HL-60 (cell line): ENCODE results near the gene MLLT11.

ENCODE experiments used
- GABPA ChIP-seq: IDR thresholded peaks from 2 replicates; pipeline ENCODE4 v1.6.1; 2012; ENCODE audit warnings: low read depth
- POLR2AphosphoS5 ChIP-seq: IDR thresholded peaks from 2 replicates; pipeline ENCODE4 v1.6.1; 2012; ENCODE audit warnings: low read depth
- TF ChIP-seq, protein P1 (sequence below): IDR thresholded peaks from one replicate; pipeline ENCODE4 v1.5.1; 2011; ENCODE audit warnings: low read length, control low read depth, inconsistent platforms; ENCODE audit not compliant: insufficient read depth
- TF ChIP-seq, protein P2 (sequence below): IDR thresholded peaks from 2 replicates; pipeline ENCODE4 v1.6.1; 2012; ENCODE audit warnings: low read depth; ENCODE audit not compliant: insufficient replicate concordance

DNA sequence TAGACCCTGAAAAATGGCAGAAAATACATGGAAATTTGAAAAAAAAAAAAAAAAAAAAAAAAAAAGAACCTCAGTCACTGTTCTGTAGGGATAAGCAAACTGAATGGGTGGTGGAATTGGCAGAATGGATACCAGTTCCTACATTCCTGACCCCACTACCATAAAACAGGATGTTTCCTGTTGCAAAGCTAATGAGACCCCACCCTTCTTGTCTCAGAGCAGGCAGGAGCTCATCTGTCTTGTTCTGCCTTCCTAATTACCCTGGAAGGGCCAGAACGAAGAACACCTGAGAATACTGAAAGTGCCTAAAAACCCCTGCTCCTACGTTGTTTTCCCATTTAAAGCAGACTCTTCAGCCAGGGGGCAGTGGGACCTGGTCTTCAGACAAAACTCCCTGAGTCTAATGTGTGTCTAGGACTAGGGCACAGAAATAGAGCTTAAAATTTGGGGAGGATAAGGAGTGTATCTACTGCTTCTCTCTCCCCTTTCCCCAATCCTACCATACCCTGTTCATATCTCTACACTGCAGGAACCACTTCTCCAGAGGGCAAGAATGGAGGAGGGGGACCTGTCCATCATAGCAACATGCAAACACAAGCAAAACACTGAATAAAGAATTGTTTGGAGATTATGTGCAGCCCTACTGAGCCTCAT lies 8.7 kb upstream of the MLLT11 start:
- TF ChIP-seq, protein P1, sequence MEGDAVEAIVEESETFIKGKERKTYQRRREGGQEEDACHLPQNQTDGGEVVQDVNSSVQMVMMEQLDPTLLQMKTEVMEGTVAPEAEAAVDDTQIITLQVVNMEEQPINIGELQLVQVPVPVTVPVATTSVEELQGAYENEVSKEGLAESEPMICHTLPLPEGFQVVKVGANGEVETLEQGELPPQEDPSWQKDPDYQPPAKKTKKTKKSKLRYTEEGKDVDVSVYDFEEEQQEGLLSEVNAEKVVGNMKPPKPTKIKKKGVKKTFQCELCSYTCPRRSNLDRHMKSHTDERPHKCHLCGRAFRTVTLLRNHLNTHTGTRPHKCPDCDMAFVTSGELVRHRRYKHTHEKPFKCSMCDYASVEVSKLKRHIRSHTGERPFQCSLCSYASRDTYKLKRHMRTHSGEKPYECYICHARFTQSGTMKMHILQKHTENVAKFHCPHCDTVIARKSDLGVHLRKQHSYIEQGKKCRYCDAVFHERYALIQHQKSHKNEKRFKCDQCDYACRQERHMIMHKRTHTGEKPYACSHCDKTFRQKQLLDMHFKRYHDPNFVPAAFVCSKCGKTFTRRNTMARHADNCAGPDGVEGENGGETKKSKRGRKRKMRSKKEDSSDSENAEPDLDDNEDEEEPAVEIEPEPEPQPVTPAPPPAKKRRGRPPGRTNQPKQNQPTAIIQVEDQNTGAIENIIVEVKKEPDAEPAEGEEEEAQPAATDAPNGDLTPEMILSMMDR: no peak
- TF ChIP-seq, protein P2, sequence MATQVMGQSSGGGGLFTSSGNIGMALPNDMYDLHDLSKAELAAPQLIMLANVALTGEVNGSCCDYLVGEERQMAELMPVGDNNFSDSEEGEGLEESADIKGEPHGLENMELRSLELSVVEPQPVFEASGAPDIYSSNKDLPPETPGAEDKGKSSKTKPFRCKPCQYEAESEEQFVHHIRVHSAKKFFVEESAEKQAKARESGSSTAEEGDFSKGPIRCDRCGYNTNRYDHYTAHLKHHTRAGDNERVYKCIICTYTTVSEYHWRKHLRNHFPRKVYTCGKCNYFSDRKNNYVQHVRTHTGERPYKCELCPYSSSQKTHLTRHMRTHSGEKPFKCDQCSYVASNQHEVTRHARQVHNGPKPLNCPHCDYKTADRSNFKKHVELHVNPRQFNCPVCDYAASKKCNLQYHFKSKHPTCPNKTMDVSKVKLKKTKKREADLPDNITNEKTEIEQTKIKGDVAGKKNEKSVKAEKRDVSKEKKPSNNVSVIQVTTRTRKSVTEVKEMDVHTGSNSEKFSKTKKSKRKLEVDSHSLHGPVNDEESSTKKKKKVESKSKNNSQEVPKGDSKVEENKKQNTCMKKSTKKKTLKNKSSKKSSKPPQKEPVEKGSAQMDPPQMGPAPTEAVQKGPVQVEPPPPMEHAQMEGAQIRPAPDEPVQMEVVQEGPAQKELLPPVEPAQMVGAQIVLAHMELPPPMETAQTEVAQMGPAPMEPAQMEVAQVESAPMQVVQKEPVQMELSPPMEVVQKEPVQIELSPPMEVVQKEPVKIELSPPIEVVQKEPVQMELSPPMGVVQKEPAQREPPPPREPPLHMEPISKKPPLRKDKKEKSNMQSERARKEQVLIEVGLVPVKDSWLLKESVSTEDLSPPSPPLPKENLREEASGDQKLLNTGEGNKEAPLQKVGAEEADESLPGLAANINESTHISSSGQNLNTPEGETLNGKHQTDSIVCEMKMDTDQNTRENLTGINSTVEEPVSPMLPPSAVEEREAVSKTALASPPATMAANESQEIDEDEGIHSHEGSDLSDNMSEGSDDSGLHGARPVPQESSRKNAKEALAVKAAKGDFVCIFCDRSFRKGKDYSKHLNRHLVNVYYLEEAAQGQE: no peak
- TF ChIP-seq GABPA (no peak), POLR2AphosphoS5 (no peak)
